H1 (cell line): ENCODE measurements around the gene PAQR5. TPM values are rescaled to one million over a fixed set of nuclear protein-coding genes. Genes with fewer than 3 reads are reported as not detected.

Experiments
- BACH1 ChIP-seq: IDR thresholded peaks from 2 replicates; pipeline ENCODE4 v1.6.1; 2012; ENCODE audit warnings: low read length, improper control_type of control experiment
- CHD2 ChIP-seq: IDR thresholded peaks from 2 replicates; pipeline ENCODE4 v1.6.1; 2012; ENCODE audit warnings: low read length, improper control_type of control experiment
- E2F6 ChIP-seq: IDR thresholded peaks from 2 replicates; pipeline ENCODE4 v1.6.1; 2012; ENCODE audit warnings: inconsistent platforms
- EGR1 ChIP-seq: IDR thresholded peaks from 2 replicates; pipeline ENCODE4 v1.6.1; 2011; ENCODE audit warnings: low read depth, low read length, borderline replicate concordance
- KDM1A ChIP-seq: fragments of 200-600, 300-600 bp; sonication (generic); IDR thresholded peaks from 2 replicates; pipeline ENCODE4 v1.7.1; 2016; ENCODE audit warnings: mild to moderate bottlenecking, low read length, borderline replicate concordance
- RBBP5 ChIP-seq: IDR thresholded peaks from 2 replicates; pipeline ENCODE4 v1.7.1; 2012; ENCODE audit warnings: low read depth, mild to moderate bottlenecking, inconsistent platforms, low read length, moderate library complexity, borderline replicate concordance
- SIN3A ChIP-seq, 2 experiments: IDR thresholded peaks in 1 of 2; conservative IDR thresholded peaks in 1 of 2; 2 replicates each; pipeline ENCODE4 v1.6.1; 2011 to 2012; ENCODE audit warnings: low read length in 2 of 2, improper control_type of control experiment in 1 of 2, low read depth in 1 of 2, mild to moderate bottlenecking in 1 of 2
- polyA plus RNA-seq, 7 experiments: library from polyadenylated mRNA; depleted of rRNA in 3 of 7; stranded (reverse) in 5 of 7; unstranded in 2 of 7; fragments of >200 nt in 5 of 7; fragments of 200-250 nt in 2 of 7; gene quantifications; 1 replicate in 5 of 7; 2 replicates in 1 of 7; 4 replicates in 1 of 7; pipeline versions ENCODE4 v1.2.1 to v1.2.3, GENCODE V29; 2011 to 2013; ENCODE audit warnings: missing spikeins in 2 of 7, mixed read lengths in 2 of 7
- total RNA-seq: library from RNA; stranded (reverse); fragmentation: NEBNext Ultra II Directional; extraction: Animal tissue kit (Norgen Biotek cat#: 25700); gene quantifications from 2 replicates; pipeline ENCODE4 v1.2.1, GENCODE V29; 2021

The PAQR5 gene
- total and polyA plus RNA-seq, 2 of the 8 experiments (the other 6 are each of a cell fraction or from before 2014, with no cell fraction given), result 8.7 to 18.1 TPM

DNA sequence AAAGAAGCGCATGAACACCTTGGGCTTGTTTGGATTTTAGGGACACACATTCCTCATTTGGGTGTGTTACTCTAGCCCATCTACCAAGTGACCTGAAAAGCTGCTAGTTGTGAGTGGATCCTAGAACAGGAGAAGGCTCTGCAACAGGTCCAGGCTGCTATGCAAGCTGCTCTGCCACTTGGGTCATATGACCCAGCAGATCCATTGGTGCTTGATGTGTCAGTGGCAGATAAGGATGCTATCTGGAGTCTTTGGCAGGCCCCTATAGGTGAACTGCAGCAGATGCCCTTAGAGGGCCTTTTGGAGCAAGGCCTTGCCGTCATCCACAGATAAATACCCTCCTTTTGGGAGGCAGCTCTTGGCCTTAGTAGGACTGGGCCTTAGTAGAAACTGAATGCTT, 53.2 kb downstream of the PAQR5 start (continued):
- no peak for TF ChIP-seq CHD2
- TF ChIP-seq SIN3A (conservative IDR thresholded peaks at IDR 0.05 in 1 of 2, IDR thresholded peaks at IDR 0.05 in 1 of 2; ENCODE audit: low read depth in 1 of 2, low read length in 2 of 2), result no peak
- TF ChIP-seq EGR1, result no peak
- TF ChIP-seq KDM1A, result no peak
- no peak for TF ChIP-seq RBBP5
- TF ChIP-seq BACH1, result no peak
- TF ChIP-seq E2F6, result no peak
- TF ChIP-seq, all 59 proteins: peak for 0
